HG02885 (cell line): ENCODE results near the gene AMN.

ENCODE experiments used
- ATAC-seq: cut with Tn5 transposase; IDR thresholded peaks from one replicate; pipeline ENCODE4 v1.9.1; 2021; ENCODE audit warnings: mild to moderate bottlenecking; ENCODE audit not compliant: unreplicated experiment, poor library complexity

The AMN gene

GRCh38 chr14:102898298-102898697 is 24.2 kb upstream of the AMN start:
- no peak for ATAC-seq

DNA sequence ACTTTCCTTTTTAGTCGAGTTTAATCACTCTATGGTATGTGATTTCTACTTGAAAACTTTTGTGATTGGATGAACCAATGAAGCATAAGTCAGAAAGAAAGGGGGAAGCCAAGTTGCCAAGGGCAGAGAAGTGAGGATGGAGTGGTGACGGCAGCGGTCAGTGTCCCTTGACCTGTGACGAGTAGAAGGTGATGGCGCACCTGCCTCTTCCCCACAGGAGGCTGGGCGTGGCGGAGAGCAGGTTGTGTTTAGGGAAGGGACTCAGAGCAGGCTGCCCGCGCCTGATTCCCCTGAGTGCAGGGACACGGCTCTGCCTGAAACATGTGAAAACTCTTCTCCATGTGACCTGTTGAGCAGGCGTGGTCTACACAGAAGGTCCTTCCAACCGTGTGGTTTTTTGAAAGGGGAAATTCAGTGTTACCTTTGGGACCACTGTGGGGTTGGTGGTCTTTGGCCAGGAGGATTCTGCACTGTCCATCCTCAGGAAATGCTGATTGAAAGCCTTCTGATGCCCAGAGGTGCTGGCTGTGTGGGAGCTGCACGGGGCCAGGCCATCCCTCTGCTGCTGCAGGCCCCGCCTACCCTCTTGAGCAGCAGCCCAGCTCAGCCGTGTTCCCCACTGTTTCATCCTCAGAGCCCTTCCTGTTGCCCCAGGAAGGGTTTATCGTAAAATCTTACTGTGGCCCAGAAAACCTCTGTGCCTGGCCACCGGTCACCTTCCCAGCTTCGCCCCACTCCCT is 23.5 kb upstream of the AMN start:
- ATAC-seq = no peak

DNA sequence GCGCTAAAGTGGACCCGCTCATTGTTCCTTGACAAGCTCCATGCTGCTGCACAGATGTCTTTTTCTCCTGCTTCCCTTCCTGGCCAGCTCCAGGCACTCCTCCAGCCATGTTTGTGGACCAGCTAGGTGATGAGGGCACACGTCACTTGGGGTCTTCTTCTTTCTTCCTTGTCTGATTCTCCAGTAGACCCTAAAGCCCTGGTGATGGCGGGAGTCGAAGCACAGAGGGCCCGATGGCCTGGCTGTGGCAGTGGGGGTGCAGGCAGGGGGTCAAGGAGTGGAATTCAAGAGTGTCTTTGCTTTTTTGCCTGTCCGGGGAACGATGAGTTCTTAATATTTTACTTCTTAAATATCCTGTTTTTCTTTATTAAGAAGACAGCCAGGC is 23.0 kb upstream of the AMN start:
- no peak for ATAC-seq

DNA sequence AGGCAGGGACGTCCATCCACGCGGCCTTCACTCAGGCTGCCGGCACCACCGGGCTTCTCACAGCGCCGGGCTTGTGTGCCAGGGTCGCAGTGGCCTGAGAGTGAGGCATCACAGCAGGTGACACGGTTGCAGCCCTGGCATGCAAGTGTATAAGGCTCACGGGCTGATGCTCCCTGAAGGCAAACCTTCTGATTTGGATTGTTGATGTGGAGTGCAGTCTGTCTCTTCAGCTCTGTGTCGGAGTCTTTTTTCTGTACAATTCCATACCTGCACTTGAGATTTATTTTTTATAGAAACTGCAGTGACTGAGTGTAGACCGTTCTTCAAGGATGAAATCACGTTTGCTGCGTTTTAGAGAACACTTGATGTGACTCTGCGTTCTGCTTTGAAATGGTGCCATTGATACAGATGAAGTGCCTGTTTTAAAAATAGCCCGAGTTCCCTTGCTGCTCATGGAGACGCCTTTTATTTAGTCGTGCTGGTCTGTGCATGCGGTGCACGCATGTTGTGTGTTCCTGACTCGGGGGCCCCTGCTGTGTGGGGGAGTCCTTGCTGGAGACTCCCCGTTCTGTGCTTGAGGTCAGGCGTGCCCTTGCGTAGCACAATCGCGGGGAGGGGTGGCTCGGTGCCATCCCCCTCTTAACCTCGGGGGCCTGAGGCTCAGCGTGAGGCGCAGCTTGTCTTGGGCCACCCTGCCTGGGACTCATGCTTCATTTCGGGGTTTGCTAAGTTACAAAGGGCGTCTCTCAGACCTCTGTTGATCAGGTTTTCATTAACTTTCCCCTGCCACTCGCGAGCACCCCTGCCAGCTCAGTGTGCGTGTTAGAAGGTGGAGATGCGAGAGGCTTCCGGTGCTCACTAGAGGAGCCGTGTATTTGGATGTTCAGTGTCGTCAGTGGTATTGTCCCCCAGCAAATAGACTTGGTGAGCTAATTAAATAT is 21.6 kb upstream of the AMN start:
- ATAC-seq = peak; percentile 59

GRCh38 chr14:102901633-102902032 is 20.8 kb upstream of the AMN start:
- ATAC-seq = peak; percentile 76

- ATAC-seq = no peak
Measured at GRCh38 chr14:102902086-102902485, 20.4 kb upstream of the AMN start.

DNA sequence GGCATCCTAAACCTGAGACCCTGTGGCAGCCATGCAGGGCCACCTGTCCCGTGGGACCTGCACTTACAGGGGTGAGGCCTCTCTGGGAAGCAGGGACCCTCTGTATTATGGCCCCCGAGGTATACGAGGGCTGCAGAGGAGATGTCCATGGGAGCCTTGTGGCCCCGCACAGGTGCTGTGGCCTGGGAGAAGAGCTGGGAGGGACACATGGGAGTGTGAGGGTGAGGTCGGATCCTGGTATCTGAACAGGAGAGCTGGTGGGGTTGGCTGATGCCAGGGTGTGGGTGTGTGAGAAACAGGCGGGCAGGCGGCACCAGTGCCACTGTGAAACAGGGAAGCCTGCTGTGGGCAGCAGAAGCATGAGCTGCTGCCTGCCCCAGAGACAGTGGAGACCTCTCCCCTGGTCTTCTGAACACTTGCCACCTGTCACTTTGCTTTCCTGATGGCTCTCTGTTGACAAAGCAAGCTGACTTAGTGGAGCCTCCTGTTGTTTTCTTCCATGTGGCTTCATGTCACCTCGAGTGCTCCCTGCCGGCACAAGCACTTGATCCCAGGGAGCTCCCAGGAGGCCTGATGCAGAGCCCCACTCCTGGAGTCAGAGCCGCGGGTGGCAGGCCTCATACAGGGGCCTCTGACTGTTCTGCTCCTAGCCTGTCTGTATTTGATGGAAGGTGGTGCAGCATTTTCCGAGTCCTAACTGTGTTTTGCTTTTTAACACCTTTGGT is 19.8 kb upstream of the AMN start:
- ATAC-seq = no peak

- ATAC-seq = no peak
Measured at GRCh38 chr14:102903248-102903888, 19.1 kb upstream of the AMN start.

GRCh38 chr14:102903889-102904512 is 18.5 kb upstream of the AMN start:
- no peak for ATAC-seq

GRCh38 chr14:102905116-102906108 is 17.1 kb upstream of the AMN start:
- ATAC-seq = no peak

GRCh38 chr14:102906616-102907302 is 15.7 kb upstream of the AMN start:
- no peak for ATAC-seq

DNA sequence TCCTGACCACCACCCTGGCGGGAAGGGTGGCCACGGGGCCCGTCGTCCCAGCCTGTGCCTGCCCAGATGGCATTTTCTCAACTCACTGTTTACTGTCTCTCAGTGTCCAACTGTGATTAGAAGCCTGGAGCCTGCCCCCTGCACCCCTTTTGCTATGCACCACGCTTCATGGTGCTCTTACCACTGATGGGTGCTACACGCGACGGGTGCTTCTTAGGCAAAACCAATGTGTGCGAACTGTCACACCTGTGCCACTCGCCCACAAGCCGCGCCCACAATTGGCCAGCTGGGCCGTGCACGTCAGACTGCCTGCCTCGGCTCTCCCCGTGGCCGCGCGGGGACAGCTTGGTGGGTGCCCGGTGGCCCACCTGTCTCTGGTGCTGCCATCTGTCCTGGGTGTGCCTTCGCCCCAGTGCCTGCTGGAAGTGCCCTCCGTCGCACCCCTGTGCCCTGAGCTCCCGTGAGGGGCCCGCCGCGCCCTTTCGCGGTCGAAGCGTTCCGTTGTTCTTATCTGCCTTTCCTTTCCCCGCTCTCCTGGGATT is 15.1 kb upstream of the AMN start:
- ATAC-seq = no peak

DNA sequence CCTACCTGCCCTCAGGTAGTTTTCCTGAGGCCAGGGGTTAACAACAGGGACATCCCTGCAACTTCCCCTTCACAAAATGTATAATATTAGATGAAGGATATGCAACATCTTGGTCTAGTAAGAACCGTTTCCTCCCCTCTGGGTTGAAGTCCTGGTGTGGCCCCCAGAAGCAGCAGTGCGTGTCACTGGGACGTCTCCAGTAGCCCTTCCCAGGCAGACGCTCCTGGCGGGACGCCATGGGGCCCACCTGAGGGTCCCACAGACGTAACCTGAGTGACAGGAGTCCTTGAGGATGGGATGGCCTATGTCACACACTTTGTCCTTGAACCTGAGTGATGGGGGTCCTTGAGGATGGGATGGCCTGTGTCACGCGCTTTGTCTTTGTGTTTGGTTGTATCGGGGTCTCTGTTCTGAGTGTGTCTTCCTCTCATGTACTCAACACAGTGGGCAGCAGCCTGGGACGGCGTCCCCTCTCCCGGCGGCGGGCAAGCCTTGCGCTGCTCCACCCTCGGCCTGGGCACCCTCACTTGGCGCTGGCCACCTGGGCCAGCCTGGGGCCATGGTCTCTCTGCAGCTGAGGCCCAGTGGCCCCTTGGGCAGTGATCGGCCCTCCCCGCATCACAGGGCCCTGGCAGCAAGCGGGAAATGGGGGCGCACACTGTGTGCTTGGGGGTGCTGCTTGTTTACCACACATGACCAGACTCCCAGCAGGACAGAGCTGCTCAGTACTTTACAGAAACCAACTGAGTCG is 14.3 kb upstream of the AMN start:
- ATAC-seq = no peak

GRCh38 chr14:102908766-102909455 is 13.6 kb upstream of the AMN start:
- ATAC-seq = no peak

- no peak for ATAC-seq
Measured at GRCh38 chr14:102909462-102909861, 13.0 kb upstream of the AMN start.

- no peak for ATAC-seq
Measured at GRCh38 chr14:102909911-102910310, 12.6 kb upstream of the AMN start.

- no peak for ATAC-seq
Measured at GRCh38 chr14:102910442-102910841, 12.0 kb upstream of the AMN start.
